Left ventricle myocardium inferior (tissue), 1 donor: ENCODE data around the gene WDR11. TPM values are rescaled to one million over a fixed set of nuclear protein-coding genes. Genes with fewer than 3 reads are reported as not detected.

Experiments
- DNase-seq: peaks from one replicate; pipeline ENCODE4 v3.0.0-alpha.2; 2020
- H3K27ac ChIP-seq: fragments of 200-600 bp; replicated peaks from 2 replicates; pipeline ENCODE4 v1.8.0; 2021
- H3K27me3 ChIP-seq: fragments of 200-600 bp; 2 replicates; pipeline ENCODE4 v1.8.0; 2021; ENCODE audit warnings: low read depth
- H3K36me3 ChIP-seq: fragments of 200-600 bp; 2 replicates; pipeline ENCODE4 v1.8.0; 2021
- H3K4me1 ChIP-seq: fragments of 200-600 bp; 2 replicates; pipeline ENCODE4 v1.8.0; 2021
- H3K4me3 ChIP-seq: fragments of 200-600 bp; 2 replicates; pipeline ENCODE4 v1.8.0; 2021; ENCODE audit warnings: mild to moderate bottlenecking, moderate library complexity
- H3K9me3 ChIP-seq: fragments of 200-600 bp; replicated peaks from 2 replicates; pipeline ENCODE4 v1.8.0; 2021
- intact Hi-C: fragments of 100-400 bp; cut with micrococcal nuclease; formaldehyde crosslinking; loops from one replicate; pipeline ENCODE4 v1.11.0; 2022
- total RNA-seq: library from RNA; stranded (reverse); fragmentation: NEBNext Ultra II Directional; extraction: Animal tissue kit (Norgen Biotek cat#: 25700); gene quantifications from one replicate; pipeline ENCODE4 v1.2.1, GENCODE V29; 2021
- TF ChIP-seq, protein P1 (sequence below): fragments of 200-600 bp; IDR thresholded peaks from 2 replicates; pipeline ENCODE4 v1.8.0; 2021; ENCODE audit warnings: antibody characterized with exemption, mild to moderate bottlenecking, borderline replicate concordance
- donor health status: DM: no; HTN: yes; CAD: no; lungs with severe emphysema.

WDR11 gene
- total RNA-seq, 1 donor from 2014 or later: 11.2 TPM

DNA sequence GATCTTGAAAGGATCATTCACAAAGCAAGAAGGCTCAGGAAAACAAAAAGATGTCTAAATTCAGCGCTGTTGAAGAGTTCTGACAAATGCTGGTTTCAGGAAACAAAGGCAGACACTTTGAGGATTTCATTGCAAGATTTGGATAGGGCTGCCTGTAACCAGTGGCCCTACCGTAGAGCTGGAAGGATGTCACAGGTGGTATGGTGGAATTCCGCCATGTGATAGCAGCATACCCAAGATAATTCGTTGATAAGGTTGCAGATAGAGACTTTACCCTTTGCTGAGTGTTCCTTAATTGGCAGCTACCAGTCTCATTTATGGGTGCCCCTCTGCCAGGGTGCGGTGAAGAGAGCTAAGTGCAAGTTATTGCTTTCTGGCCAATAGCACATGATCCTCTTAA is 100.1 kb downstream of the WDR11 start:
- TF ChIP-seq, protein P1, sequence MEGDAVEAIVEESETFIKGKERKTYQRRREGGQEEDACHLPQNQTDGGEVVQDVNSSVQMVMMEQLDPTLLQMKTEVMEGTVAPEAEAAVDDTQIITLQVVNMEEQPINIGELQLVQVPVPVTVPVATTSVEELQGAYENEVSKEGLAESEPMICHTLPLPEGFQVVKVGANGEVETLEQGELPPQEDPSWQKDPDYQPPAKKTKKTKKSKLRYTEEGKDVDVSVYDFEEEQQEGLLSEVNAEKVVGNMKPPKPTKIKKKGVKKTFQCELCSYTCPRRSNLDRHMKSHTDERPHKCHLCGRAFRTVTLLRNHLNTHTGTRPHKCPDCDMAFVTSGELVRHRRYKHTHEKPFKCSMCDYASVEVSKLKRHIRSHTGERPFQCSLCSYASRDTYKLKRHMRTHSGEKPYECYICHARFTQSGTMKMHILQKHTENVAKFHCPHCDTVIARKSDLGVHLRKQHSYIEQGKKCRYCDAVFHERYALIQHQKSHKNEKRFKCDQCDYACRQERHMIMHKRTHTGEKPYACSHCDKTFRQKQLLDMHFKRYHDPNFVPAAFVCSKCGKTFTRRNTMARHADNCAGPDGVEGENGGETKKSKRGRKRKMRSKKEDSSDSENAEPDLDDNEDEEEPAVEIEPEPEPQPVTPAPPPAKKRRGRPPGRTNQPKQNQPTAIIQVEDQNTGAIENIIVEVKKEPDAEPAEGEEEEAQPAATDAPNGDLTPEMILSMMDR: no peak
- no peak overlapping the region for H3K27ac ChIP-seq
- no peaks in the 10 kb centered on the region for H3K36me3 ChIP-seq
- intact Hi-C loops: loop anchor here (10.0 kb wide), 1 partner anchor 654 kb away; no protein-coding TSS in a partner anchor
- H3K4me3 ChIP-seq: no peak overlapping the region
- H3K4me1 ChIP-seq: peaks cover 13% of the 10 kb centered on the region
- peaks cover 21% of the 10 kb centered on the region for H3K9me3 ChIP-seq
- H3K27me3 ChIP-seq: peaks cover 79% of the 10 kb centered on the region
- no peak for DNase-seq

- Histone ChIP-seq H3K4me1 (peaks cover 13% of the 10 kb centered on the region), H3K9me3 (peaks cover 21% of the 10 kb centered on the region), H3K27ac (no peak overlapping the region), H3K27me3 (peaks cover 79% of the 10 kb centered on the region), H3K4me3 (no peak overlapping the region), H3K36me3 (no peaks in the 10 kb centered on the region)
- intact Hi-C loops: loop anchor here (10.0 kb wide), 1 partner anchor 651 kb away; no protein-coding TSS in a partner anchor
- TF ChIP-seq, protein P1: no peak
- no peak for DNase-seq
Observed at GRCh38 chr10:120953897-120954296, 102.7 kb downstream of the WDR11 start.
